Limb (tissue), 2 donors: Measurements from ENCODE around the gene HOXC12.

ENCODE experiments used
- DNase-seq, 2 donors: peaks; one replicate each; pipeline ENCODE4 v3.0.0-alpha.2; 2016; ENCODE audit errors: extremely low spot score in 2 of 2

The HOXC12 gene

GRCh38 chr12:53940443-53941014, 14.2 kb upstream of the HOXC12 start:
- DNase-seq = no peak

- no peak for DNase-seq
Observed at GRCh38 chr12:53941187-53941586, 13.5 kb upstream of the HOXC12 start.

GRCh38 chr12:53941750-53942149, 13.0 kb upstream of the HOXC12 start:
- DNase-seq = no peak

GRCh38 chr12:53942467-53942997, 12.2 kb upstream of the HOXC12 start:
- DNase-seq = peak in 1 of 2 donors; percentile 27

- peak in 1 of 2 donors; percentile 21 for DNase-seq
Observed at GRCh38 chr12:53944209-53944608, 10.5 kb upstream of the HOXC12 start.

- peak in 1 of 2 donors; percentile 40 for DNase-seq
Observed at GRCh38 chr12:53944907-53945847, 9.5 kb upstream of the HOXC12 start.

GRCh38 chr12:53947743-53948142, 7.0 kb upstream of the HOXC12 start:
- no peak for DNase-seq

- no peak for DNase-seq
Observed at GRCh38 chr12:53948650-53949593, 5.8 kb upstream of the HOXC12 start.

GRCh38 chr12:53949631-53950436, 4.9 kb upstream of the HOXC12 start:
- no peak for DNase-seq

- DNase-seq = no peak
Observed at GRCh38 chr12:53950437-53950773, 4.3 kb upstream of the HOXC12 start.

- DNase-seq = no peak
Observed at GRCh38 chr12:53950789-53951576, 3.7 kb upstream of the HOXC12 start.

GRCh38 chr12:53951577-53952334, 2.9 kb upstream of the HOXC12 start:
- no peak for DNase-seq

GRCh38 chr12:53952335-53952694, 2.4 kb upstream of the HOXC12 start:
- DNase-seq = no peak

GRCh38 chr12:53952871-53953734, 1.6 kb upstream of the HOXC12 start:
- DNase-seq = no peak

GRCh38 chr12:53953831-53954693, 641 bp upstream of the HOXC12 start:
- DNase-seq = no peak

GRCh38 chr12:53955036-53955775, 503 bp downstream of the HOXC12 start:
- DNase-seq = no peak
